K562 (cell line): ENCODE results near the gene MBIP. TPM values are rescaled to one million over a fixed set of nuclear protein-coding genes. Genes with fewer than 3 reads are reported as not detected.

ENCODE experiments used
- ATAC-seq: fragments of 200-7000 bp; cut with Tn5 transposase; 3 replicates; pipeline ENCODE4 v1.9.1; 2020; ENCODE audit warnings: moderate library complexity
- BruUV-seq: library from RNA; stranded (reverse); fragments of 400-500 nt; replicated peaks from 2 replicates; lab custom pipeline; 2021; lab: Mats Ljungman, UMichigan
- CTCF ChIA-PET: fragments of 300-600 bp; formaldehyde crosslinking; extraction: SDS; loops from one replicate; lab custom pipeline; 2021; ENCODE audit warnings: low intra/inter-chr PET ratio; lab: Yijun Ruan, JAX
- POLR2A ChIA-PET: fragments of 300-600, 350-650 bp; sonication (Branson Sonifier 250); formaldehyde crosslinking; extraction: SDS; loops from one replicate; lab custom pipeline; 2021; ENCODE audit warnings: antibody characterized with exemption, inconsistent platforms; lab: Yijun Ruan, JAX
- DNase-seq, 4 experiments: peaks; one replicate each; pipeline versions ENCODE4 v3.0.0 to v3.0.0-alpha.2; 2011 to 2018; ENCODE audit warnings: low spot score in 3 of 4, mixed read lengths in 3 of 4; ENCODE audit errors: extremely low read depth in 1 of 4
- FAIRE-seq: peaks from 2 replicates; lab custom pipeline; 2011; peaks lifted over from hg19 to GRCh38; lab: Jason Lieb, UNC
- H2AFZ ChIP-seq: 2 replicates; pipeline ENCODE4 v1.6.0; 2011; ENCODE audit warnings: low read depth, low read length, control low read depth, inconsistent platforms
- H3K27ac ChIP-seq: fragments of 200-600 bp; 3 replicates; pipeline ENCODE4 v1.8.0; 2011; ENCODE audit warnings: low read depth, mild to moderate bottlenecking, control low read depth, inconsistent platforms, low read length, moderate library complexity, mixed read lengths; ENCODE audit errors: extremely low read depth
- H3K27me3 ChIP-seq, 2 experiments: fragments of 300-600 bp in 1 of 2; 2 replicates in 1 of 2; 3 replicates in 1 of 2; pipeline versions ENCODE4 v1.6.0 to v1.8.0; 2011; ENCODE audit warnings: inconsistent platforms in 2 of 2, low read length in 2 of 2, mild to moderate bottlenecking in 1 of 2, mixed read lengths in 1 of 2, moderate library complexity in 1 of 2; ENCODE audit not compliant: control insufficient read depth in 2 of 2, insufficient read depth in 2 of 2
- H3K36me3 ChIP-seq: fragments of 300-600 bp; 3 replicates; pipeline ENCODE4 v1.8.0; 2011; ENCODE audit warnings: mild to moderate bottlenecking, low read length, inconsistent platforms; ENCODE audit not compliant: control insufficient read depth, insufficient read depth
- H3K4me1 ChIP-seq, 2 experiments: fragments of 200-600 bp in 1 of 2; replicated peaks in 1 of 2; 2 replicates in 1 of 2; 3 replicates in 1 of 2; pipeline versions ENCODE4 v1.5.1 to v1.8.0; 2011; ENCODE audit warnings: inconsistent platforms in 2 of 2, low read length in 2 of 2, mild to moderate bottlenecking in 1 of 2, mixed read lengths in 1 of 2, moderate library complexity in 1 of 2; ENCODE audit not compliant: control insufficient read depth in 2 of 2, insufficient read depth in 2 of 2
- H3K4me2 ChIP-seq: 2 replicates; pipeline ENCODE4 v1.6.1; 2011; ENCODE audit warnings: low read length, control low read depth, inconsistent platforms, mixed read lengths; ENCODE audit not compliant: insufficient read depth
- H3K4me3 ChIP-seq: fragments of 200-600 bp; sonication (generic), shearing (Covaris generic); 2 replicates; pipeline ENCODE4 v1.5.1; 2016; ENCODE audit warnings: control low read depth, inconsistent platforms
- H3K79me2 ChIP-seq: fragments of 200-600 bp; 3 replicates; pipeline ENCODE4 v1.8.0; 2011; ENCODE audit warnings: low read length, inconsistent platforms; ENCODE audit not compliant: control insufficient read depth, insufficient read depth
- H3K9ac ChIP-seq, 2 experiments: 2 replicates each; pipeline versions ENCODE4 v1.6.0 to v1.6.1; 2011; ENCODE audit warnings: low read depth in 2 of 2, low read length in 2 of 2, control low read depth in 1 of 2, inconsistent platforms in 1 of 2, mild to moderate bottlenecking in 1 of 2, mixed read lengths in 1 of 2; ENCODE audit not compliant: insufficient read depth in 1 of 2
- H3K9me1 ChIP-seq: one replicate; pipeline ENCODE4 v1.6.0; 2011; ENCODE audit warnings: inconsistent platforms, mild to moderate bottlenecking, low read length, moderate library complexity; ENCODE audit not compliant: control insufficient read depth, insufficient read depth
- H3K9me3 ChIP-seq: replicated peaks from 2 replicates; pipeline ENCODE4 v1.5.1; 2011; ENCODE audit warnings: low read depth, low read length, inconsistent platforms; ENCODE audit not compliant: control insufficient read depth, insufficient read depth
- H4K20me1 ChIP-seq: replicated peaks from 2 replicates; pipeline ENCODE4 v1.6.1; 2011; ENCODE audit warnings: low read length, inconsistent platforms, mixed read lengths; ENCODE audit not compliant: control insufficient read depth, insufficient read depth
- ARNT ChIP-seq, 2 experiments: fragments of 450-650 bp; IDR thresholded peaks; 2 replicates each; pipeline ENCODE4 v1.6.1; 2016; ENCODE audit warnings: mild to moderate bottlenecking in 1 of 2
- CAMTA2 ChIP-seq: fragments of 250-450 bp; sonication (Bioruptor Pico); conservative IDR thresholded peaks from 2 replicates; pipeline ENCODE4 v1.5.1; 2022
- CCAR2 ChIP-seq: fragments of 200-400 bp; formaldehyde crosslinking; IDR thresholded peaks from 2 replicates; pipeline ENCODE4 v1.6.1; 2017; ENCODE audit warnings: mild to moderate bottlenecking, low read depth, low read length
- DEAF1 ChIP-seq: fragments of 450-650 bp; formaldehyde crosslinking; IDR thresholded peaks from 2 replicates; pipeline ENCODE4 v1.4.0; 2020; ENCODE audit warnings: mild to moderate bottlenecking, moderate library complexity
- ELF4 ChIP-seq: fragments of 450-650 bp; formaldehyde crosslinking; IDR thresholded peaks from 2 replicates; pipeline ENCODE4 v1.4.0; 2022; ENCODE audit warnings: missing genetic modification characterization
- EP300 ChIP-seq: IDR thresholded peaks from 2 replicates; pipeline ENCODE4 v1.6.1; 2012; ENCODE audit warnings: low read length, improper control_type of control experiment
- FOXA1 ChIP-seq: fragments of 450-650 bp; IDR thresholded peaks from 2 replicates; pipeline ENCODE4 v1.6.1; 2016; ENCODE audit warnings: mild to moderate bottlenecking, borderline replicate concordance
- FOXK2 ChIP-seq, 2 experiments: fragments of 450-650 bp; IDR thresholded peaks in 1 of 2; conservative IDR thresholded peaks in 1 of 2; 2 replicates each; pipeline ENCODE4 v1.6.1; 2016; ENCODE audit warnings: low read depth in 2 of 2, mild to moderate bottlenecking in 1 of 2
- GABPA ChIP-seq: fragments of 200-800 bp; sonication (Bioruptor generic); conservative IDR thresholded peaks from 2 replicates; pipeline ENCODE4 v1.6.1; 2016; ENCODE audit warnings: low read depth, missing genetic modification characterization, missing compliant biosample characterization
- HDAC8 ChIP-seq: fragments of 450-650 bp; IDR thresholded peaks from 2 replicates; pipeline ENCODE4 v1.6.1; 2016; ENCODE audit warnings: mild to moderate bottlenecking, missing genetic modification characterization, moderate library complexity, missing compliant biosample characterization
- HIVEP1 ChIP-seq: fragments of 250-450 bp; sonication (Bioruptor Pico); IDR thresholded peaks from 2 replicates; pipeline ENCODE4 v1.4.0; 2020; ENCODE audit warnings: mild to moderate bottlenecking
- HMG20A ChIP-seq: fragments of 450-650 bp; formaldehyde crosslinking; conservative IDR thresholded peaks from 2 replicates; pipeline ENCODE4 v1.4.0; 2020; ENCODE audit warnings: mild to moderate bottlenecking, mixed read lengths
- MTA3 ChIP-seq: fragments of 450-650 bp; formaldehyde crosslinking; IDR thresholded peaks from 2 replicates; pipeline ENCODE4 v1.6.1; 2017; ENCODE audit warnings: mild to moderate bottlenecking, borderline replicate concordance
- MXI1 ChIP-seq: IDR thresholded peaks from 2 replicates; pipeline ENCODE4 v1.6.1; 2011; ENCODE audit warnings: low read depth, mild to moderate bottlenecking, improper control_type of control experiment, low read length
- NFE2 ChIP-seq: IDR thresholded peaks from 2 replicates; pipeline ENCODE4 v1.6.1; 2014; ENCODE audit warnings: antibody characterized with exemption, low read depth
- NR2C1 ChIP-seq, 2 experiments: fragments of 450-650 bp; IDR thresholded peaks; 2 replicates each; pipeline ENCODE4 v1.6.1; 2017; ENCODE audit warnings: mild to moderate bottlenecking in 2 of 2, antibody characterized with exemption in 1 of 2, inconsistent platforms in 1 of 2, missing compliant biosample characterization in 1 of 2, missing genetic modification characterization in 1 of 2
- RBM15 ChIP-seq: fragments of 200-400 bp; formaldehyde crosslinking; IDR thresholded peaks from 2 replicates; pipeline ENCODE4 v1.6.1; 2018; ENCODE audit warnings: mild to moderate bottlenecking, low read length, moderate library complexity; ENCODE audit not compliant: insufficient read depth
- SIN3B ChIP-seq: fragments of 450-650 bp; IDR thresholded peaks from 2 replicates; pipeline ENCODE4 v1.6.1; 2017; ENCODE audit warnings: low read depth, mild to moderate bottlenecking, moderate library complexity
- SMARCC2 ChIP-seq: fragments of 450-650 bp; IDR thresholded peaks from 2 replicates; pipeline ENCODE4 v1.6.1; 2017; ENCODE audit warnings: antibody characterized with exemption, moderate library complexity, mild to moderate bottlenecking, low read depth
- SP2 ChIP-seq: IDR thresholded peaks from 2 replicates; pipeline ENCODE4 v1.6.1; 2011; ENCODE audit warnings: mild to moderate bottlenecking, low read depth, low read length, moderate library complexity; ENCODE audit not compliant: poor library complexity, severe bottlenecking; ENCODE audit errors: extremely low read depth
- TAF9B ChIP-seq: fragments of 450-650 bp; IDR thresholded peaks from 2 replicates; pipeline ENCODE4 v1.6.1; 2018; ENCODE audit warnings: mild to moderate bottlenecking; ENCODE audit not compliant: partially characterized antibody
- ZNF253 ChIP-seq: fragments of 250-450 bp; sonication (Bioruptor Pico); conservative IDR thresholded peaks from 2 replicates; pipeline ENCODE4 v1.6.1; 2021; ENCODE audit warnings: mild to moderate bottlenecking
- ZNF512 ChIP-seq: IDR thresholded peaks from 2 replicates; pipeline ENCODE4 v1.6.1; 2016; ENCODE audit warnings: missing genetic modification characterization, missing compliant biosample characterization
- in situ Hi-C: fragments of 300-500 bp; cut with MboI; formaldehyde crosslinking; loops from 4 replicates; pipeline ENCODE4 v1.15.0; 2018; ENCODE audit warnings: inconsistent platforms, mixed read lengths
- intact Hi-C: fragments of 100-400 bp; cut with micrococcal nuclease; formaldehyde crosslinking; loops from 2 replicates; pipeline ENCODE4 v1.14.2; 2022
- polyA plus RNA-seq, 8 experiments: library from polyadenylated mRNA; depleted of rRNA in 4 of 8; stranded (reverse) in 5 of 8; unstranded in 3 of 8; fragments of >200 nt; fragmentation: Nextera tagmentation in 2 of 8; fragmentation: Illumina TruSeq in 1 of 8; extraction: Ambion mirVana in 2 of 8; extraction: Trizol in 1 of 8; gene quantifications; 2 replicates each; pipeline versions ENCODE4 v1.2.1 to v1.2.3, GENCODE V29; 2011 to 2014; ENCODE audit warnings: inconsistent platforms in 1 of 8, missing spikeins in 1 of 8
- total RNA-seq, 7 experiments: library from RNA; depleted of rRNA in 6 of 7; stranded (reverse); fragments of >200 nt in 6 of 7; fragmentation: Illumina TruSeq in 2 of 7; extraction: Trizol in 2 of 7; gene quantifications; 2 replicates each; pipeline versions ENCODE4 v1.2.1 to v1.2.3, GENCODE V29; 2011 to 2021; ENCODE audit warnings: low replicate concordance in 1 of 7

The MBIP gene
- total and polyA plus RNA-seq, 9 of the 15 experiments (the other 6 are each of a cell fraction or from before 2014, with no cell fraction given): 8.4 to 31.1 (median 19.4) TPM

- TF ChIP-seq CAMTA2 (no peak), HMG20A (CRISPR knock-in tag) (no peak), FOXA1 (no peak), TAF9B (no peak), FOXK2 (conservative IDR thresholded peaks at IDR 0.05 in 1 of 2, IDR thresholded peaks at IDR 0.05 in 1 of 2; ENCODE audit: low read depth in 2 of 2) (no peak), NR2C1 (IDR thresholded peaks at IDR 0.05) (no peak), NR2C1 (tag; IDR thresholded peaks at IDR 0.05) (no peak), GABPA (tag) (no peak), CCAR2 (no peak)
Observed at GRCh38 chr14:36301159-36301558, 19.3 kb downstream of the MBIP start (continued).

- DNase-seq (no peak), FAIRE-seq (no peak), ATAC-seq (no peak)
- H3K4me3 ChIP-seq: no peak overlapping the region
- H3K9ac ChIP-seq: no peak overlapping the region
- H3K27me3 ChIP-seq: no peaks in the 10 kb centered on the region
- ChIA-PET POLR2A (no interaction called here), CTCF (no interaction called here)
- H2AFZ ChIP-seq: no peak overlapping the region
- in situ Hi-C loops: no loop called here
- H3K4me2 ChIP-seq: no peak overlapping the region
- no peaks in the 10 kb centered on the region for H3K9me1 ChIP-seq
- H4K20me1 ChIP-seq: no peaks in the 10 kb centered on the region
- no peaks in the 10 kb centered on the region for H3K79me2 ChIP-seq
- H3K27ac ChIP-seq: no peak overlapping the region
- BruUV-seq: no TSS peak
- peaks cover 39% of the 10 kb centered on the region for H3K36me3 ChIP-seq
- no peaks in the 10 kb centered on the region for H3K4me1 ChIP-seq
- intact Hi-C loops: no loop called here
- no peaks in the 10 kb centered on the region for H3K9me3 ChIP-seq
- TF ChIP-seq HDAC8 (tag) (no peak), EP300 (no peak), MTA3 (no peak), SP2 (no peak), ZNF253 (CRISPR knock-in tag) (no peak), ARNT (IDR thresholded peaks at IDR 0.05) (no peak), RBM15 (no peak), ZNF512 (tag) (no peak), MXI1 (no peak), HIVEP1 (CRISPR knock-in tag) (no peak), SMARCC2 (no peak), NFE2 (no peak), SIN3B (no peak), DEAF1 (CRISPR knock-in tag) (no peak), ELF4 (CRISPR knock-in tag) (no peak)
Observed at GRCh38 chr14:36300337-36300736, 20.1 kb downstream of the MBIP start.
